IMR-90 (cell line): ENCODE results near the gene KLK10.

Experiments
- CEBPB ChIP-seq: IDR thresholded peaks from 2 replicates; pipeline ENCODE4 v1.6.1; 2012; ENCODE audit warnings: low read depth, low read length, improper control_type of control experiment
- CTCF ChIP-seq: conservative IDR thresholded peaks from 2 replicates; pipeline ENCODE4 v1.5.1; 2012; ENCODE audit warnings: mild to moderate bottlenecking, low read depth, low read length, improper control_type of control experiment
- MAFK ChIP-seq: IDR thresholded peaks from 2 replicates; pipeline ENCODE4 v1.6.1; 2012; ENCODE audit warnings: low read depth, low read length, improper control_type of control experiment
- POLR2A ChIP-seq: IDR thresholded peaks from 2 replicates; pipeline ENCODE4 v1.6.1; 2012; ENCODE audit warnings: mild to moderate bottlenecking, low read depth, low read length
- RAD21 ChIP-seq: IDR thresholded peaks from 2 replicates; pipeline ENCODE4 v1.6.1; 2012; ENCODE audit warnings: low read length, improper control_type of control experiment
- USF2 ChIP-seq: fragments of 150-350 bp; IDR thresholded peaks from 2 replicates; pipeline ENCODE4 v1.6.1; 2017; ENCODE audit warnings: mild to moderate bottlenecking, antibody characterized with exemption, low read length, low read depth

GRCh38 chr19:50980208-50980607 is 39.3 kb downstream of the KLK10 start:
- TF ChIP-seq CTCF (no peak), MAFK (no peak), USF2 (no peak), CEBPB (no peak), POLR2A (no peak), RAD21 (no peak)
